Measurements from ENCODE around the gene ICAM3. TPM values are rescaled to one million over a fixed set of nuclear protein-coding genes. Genes with fewer than 3 reads are reported as not detected.

Gene ICAM3
- total RNA-seq, 1 donor from 2014 or later: 5.0 TPM

DNA sequence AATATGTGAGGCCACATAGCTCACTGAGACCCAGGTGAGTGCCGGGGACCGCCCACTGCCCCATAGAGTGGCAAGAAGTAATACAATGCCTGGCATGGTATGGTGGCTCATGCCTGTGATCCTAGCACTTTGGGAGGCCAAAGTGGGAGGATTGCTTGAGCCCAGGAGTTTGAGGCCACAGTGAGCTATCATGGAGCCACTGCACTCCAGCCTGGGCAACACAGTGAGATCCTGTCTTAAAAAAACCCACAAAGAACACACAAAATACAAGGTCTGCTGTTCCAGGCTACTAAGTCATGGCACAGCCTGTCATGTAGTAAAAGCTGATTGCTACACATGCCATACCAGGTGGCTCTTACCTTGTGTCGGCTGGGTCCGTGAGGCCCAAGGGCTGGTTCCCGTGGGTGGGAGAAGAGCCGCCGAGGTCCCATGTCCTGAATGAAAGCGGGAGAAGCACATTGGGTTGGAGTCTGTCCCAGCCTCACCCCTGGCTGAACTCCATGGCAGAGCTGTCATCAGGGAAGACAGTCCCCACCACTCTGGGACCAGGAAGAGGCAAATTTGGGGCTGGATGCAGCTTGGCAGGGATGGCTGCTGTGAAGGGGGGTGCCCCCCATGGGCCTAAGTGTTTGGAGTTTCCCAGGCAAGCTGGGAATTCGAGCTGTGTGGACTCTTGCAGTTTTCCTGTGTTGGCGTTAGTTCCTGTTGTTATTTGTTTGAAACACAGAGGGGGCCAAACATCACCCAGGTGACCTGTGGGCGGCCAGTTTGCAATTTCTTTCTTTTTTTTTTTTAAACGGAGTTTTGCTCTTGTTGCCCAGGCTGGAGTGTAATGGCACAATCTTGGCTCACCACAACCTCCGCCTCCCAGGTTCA, 20.4 kb downstream of the ICAM3 start:
- FAIRE-seq (no peak), DNase-seq (ENCODE audit: low read depth) (no peak)
- TF ChIP-seq, protein P1, sequence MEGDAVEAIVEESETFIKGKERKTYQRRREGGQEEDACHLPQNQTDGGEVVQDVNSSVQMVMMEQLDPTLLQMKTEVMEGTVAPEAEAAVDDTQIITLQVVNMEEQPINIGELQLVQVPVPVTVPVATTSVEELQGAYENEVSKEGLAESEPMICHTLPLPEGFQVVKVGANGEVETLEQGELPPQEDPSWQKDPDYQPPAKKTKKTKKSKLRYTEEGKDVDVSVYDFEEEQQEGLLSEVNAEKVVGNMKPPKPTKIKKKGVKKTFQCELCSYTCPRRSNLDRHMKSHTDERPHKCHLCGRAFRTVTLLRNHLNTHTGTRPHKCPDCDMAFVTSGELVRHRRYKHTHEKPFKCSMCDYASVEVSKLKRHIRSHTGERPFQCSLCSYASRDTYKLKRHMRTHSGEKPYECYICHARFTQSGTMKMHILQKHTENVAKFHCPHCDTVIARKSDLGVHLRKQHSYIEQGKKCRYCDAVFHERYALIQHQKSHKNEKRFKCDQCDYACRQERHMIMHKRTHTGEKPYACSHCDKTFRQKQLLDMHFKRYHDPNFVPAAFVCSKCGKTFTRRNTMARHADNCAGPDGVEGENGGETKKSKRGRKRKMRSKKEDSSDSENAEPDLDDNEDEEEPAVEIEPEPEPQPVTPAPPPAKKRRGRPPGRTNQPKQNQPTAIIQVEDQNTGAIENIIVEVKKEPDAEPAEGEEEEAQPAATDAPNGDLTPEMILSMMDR (IDR thresholded peaks at IDR 0.05; ENCODE audit: insufficient read depth, low read length, severe bottlenecking): no peak
- H3K36me3 ChIP-seq (ENCODE audit: control insufficient read depth, insufficient read depth, low read length): peaks cover 29% of the 10 kb centered on the region
- no peaks in the 10 kb centered on the region for H3K27me3 ChIP-seq (ENCODE audit: control insufficient read depth, insufficient read depth, low read length)
- no peak overlapping the region for H3K4me3 ChIP-seq (ENCODE audit: low read depth, low read length)

DNA sequence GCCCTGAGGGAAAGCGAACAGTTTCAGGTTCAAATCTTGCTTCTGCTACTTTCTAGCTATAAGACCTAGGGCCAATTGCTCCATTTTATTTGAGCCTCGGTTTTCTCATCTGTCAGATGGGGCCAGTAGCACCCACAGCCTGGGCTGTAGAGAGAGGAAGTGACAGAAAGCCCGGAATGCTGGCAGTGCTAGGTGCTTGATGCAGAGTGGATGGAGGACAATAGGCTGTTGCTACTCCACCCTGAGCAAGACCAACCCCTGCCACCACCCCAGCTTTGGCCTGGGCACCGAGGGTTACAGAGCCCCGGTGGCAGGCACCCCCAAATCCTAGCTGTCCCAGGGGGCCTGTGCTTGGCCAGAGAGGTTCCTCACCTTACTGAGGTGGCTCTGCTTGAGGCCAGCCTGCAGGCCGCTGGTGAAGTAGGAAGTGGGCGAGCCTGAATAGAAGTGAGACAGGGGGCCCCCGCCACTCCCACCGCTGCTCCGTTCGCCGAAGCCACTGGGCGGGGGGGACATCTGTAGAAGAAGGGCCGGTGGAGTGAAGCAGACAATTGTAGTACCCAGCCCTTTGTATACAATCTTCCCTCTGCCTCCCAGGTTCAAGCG, 21.5 kb downstream of the ICAM3 start:
- H3K36me3 ChIP-seq (ENCODE audit: control insufficient read depth, insufficient read depth, low read length): peaks cover 28% of the 10 kb centered on the region
- FAIRE-seq (no peak), DNase-seq (ENCODE audit: low read depth) (no peak)
- no peaks in the 10 kb centered on the region for H3K27me3 ChIP-seq (ENCODE audit: control insufficient read depth, insufficient read depth, low read length)
- no peak overlapping the region for H3K4me3 ChIP-seq (ENCODE audit: low read depth, low read length)
- TF ChIP-seq, protein P1 (IDR thresholded peaks at IDR 0.05; ENCODE audit: insufficient read depth, low read length, severe bottlenecking): no peak

DNA sequence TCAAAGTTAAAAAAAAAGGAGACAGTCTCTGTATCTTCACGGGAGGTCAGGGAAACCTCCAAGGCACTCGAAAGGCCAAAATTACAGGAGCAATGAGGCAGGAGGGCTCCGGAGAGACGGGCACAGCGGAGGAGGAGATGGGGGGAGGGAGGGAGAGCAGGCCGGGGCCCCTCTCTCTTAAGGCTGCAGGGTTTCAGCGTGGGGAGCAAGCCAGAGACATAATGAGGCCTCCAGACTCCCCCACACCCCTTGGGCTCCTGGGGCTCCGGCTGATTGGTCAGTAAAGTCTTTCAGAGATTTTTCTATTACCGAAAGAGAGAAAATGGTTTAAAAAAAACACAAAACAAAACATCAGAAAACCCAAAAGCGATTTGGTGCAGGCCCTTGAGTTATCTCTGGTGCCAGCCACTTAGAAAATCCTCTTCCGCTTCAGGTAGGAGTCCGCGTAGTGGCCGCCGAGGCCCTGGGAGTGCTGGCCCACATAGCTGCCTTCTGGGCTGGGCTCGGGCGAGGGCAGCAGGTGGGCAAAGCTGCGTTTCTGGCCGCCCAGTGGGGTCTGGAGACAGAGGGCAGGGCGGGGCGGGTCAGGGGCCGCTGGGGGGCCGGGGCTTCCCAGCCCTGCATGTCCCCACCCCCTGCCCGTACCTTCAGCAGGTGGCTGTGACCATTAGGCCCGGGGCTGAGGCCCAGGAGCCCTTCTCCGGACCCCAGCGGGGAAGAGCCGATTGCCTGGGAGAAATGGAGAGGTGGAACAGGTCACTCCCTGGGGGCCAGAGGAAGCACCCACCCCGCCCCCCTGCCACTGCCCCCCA, 22.2 kb downstream of the ICAM3 start:
- Histone ChIP-seq H3K36me3 (ENCODE audit: control insufficient read depth, insufficient read depth, low read length) (peaks cover 22% of the 10 kb centered on the region), H3K4me3 (ENCODE audit: low read depth, low read length) (no peak overlapping the region), H3K27me3 (ENCODE audit: control insufficient read depth, insufficient read depth, low read length) (no peaks in the 10 kb centered on the region)
- FAIRE-seq (no peak), DNase-seq (ENCODE audit: low read depth) (no peak)
- TF ChIP-seq, protein P1 (IDR thresholded peaks at IDR 0.05; ENCODE audit: insufficient read depth, low read length, severe bottlenecking): no peak

DNA sequence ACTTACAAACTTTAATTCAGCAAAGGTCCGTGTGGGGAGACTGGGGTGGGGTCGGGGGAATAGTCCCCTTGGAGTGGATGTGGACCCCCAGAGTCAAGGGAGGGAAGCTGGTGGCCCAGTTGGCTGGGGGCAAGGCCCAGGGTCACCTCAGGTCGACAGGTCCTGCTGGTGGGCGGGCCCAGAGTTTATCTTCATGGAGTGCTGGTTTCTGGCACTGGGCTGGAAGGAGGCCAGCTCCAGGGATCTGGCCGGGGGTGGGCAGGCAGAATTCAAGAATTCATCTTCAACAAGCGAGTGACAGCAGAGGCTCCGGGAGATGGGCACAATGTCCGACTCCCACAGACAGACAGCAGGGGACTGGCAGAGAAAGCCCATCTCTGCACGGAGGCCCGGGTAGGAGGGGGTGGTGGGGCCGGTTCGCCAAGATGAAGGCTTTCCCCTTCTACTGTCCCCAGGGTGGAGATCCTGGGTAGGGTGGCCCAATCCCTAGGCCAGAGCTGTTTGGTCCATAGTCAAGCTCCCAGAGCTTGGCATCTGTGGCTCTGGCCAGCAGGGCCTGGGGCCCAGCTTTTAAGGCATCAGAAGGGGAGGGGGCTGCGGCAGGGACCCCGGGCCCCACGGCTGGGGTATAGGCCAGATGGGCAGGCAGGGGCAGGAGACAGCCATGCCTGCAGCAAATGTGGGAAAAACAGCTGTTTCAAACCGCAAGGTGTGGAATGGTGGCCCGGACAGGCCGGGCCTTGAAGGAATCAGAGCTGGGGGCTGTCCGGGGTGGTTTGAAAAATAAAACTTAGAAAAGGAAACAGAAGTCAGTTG, 23.0 kb downstream of the ICAM3 start:
- peaks cover 20% of the 10 kb centered on the region for H3K36me3 ChIP-seq (ENCODE audit: control insufficient read depth, insufficient read depth, low read length)
- no peaks in the 10 kb centered on the region for H3K27me3 ChIP-seq (ENCODE audit: control insufficient read depth, insufficient read depth, low read length)
- H3K4me3 ChIP-seq (ENCODE audit: low read depth, low read length): peak overlapping the region; percentile 65
- DNase-seq (ENCODE audit: low read depth) (no peak), FAIRE-seq (no peak)
- TF ChIP-seq, protein P1 (IDR thresholded peaks at IDR 0.05; ENCODE audit: insufficient read depth, low read length, severe bottlenecking): no peak
